A549 (cell line): ENCODE measurements around the gene MME.

Experiments used
- CTCF ChIP-seq: fragments of >200 bp; sonication (Bioruptor Twin); formaldehyde crosslinking; IDR thresholded peaks from 3 replicates; pipeline ENCODE4 v1.5.1; 2016
- EP300 ChIP-seq, 2 experiments: fragments of >200 bp; sonication (Bioruptor Twin); formaldehyde crosslinking; IDR thresholded peaks; 2 replicates in 1 of 2; 3 replicates in 1 of 2; pipeline ENCODE4 v1.6.1; 2016 to 2017

- TF ChIP-seq EP300 (IDR thresholded peaks at IDR 0.05) (no peak), CTCF (no peak)
Measured at GRCh38 chr3:155053756-155054155, 26.4 kb upstream of the MME start.
